Fibroblast of peridontal ligament (primary cell): ENCODE measurements around the gene TROAP.
"Not testable (repeated sequence)": the region's sequence is repeated elsewhere in the genome, so short reads cannot be mapped to it uniquely, and the experiment has no call there.

Experiments used
- DNase-seq: peaks from one replicate; pipeline ENCODE4 v3.0.0-alpha.2; 2010; ENCODE audit errors: extremely low read depth

The TROAP gene

GRCh38 chr12:49294086-49294803 lies 28.8 kb upstream of the TROAP start:
- DNase-seq = no peak

- DNase-seq = no peak
Measured at GRCh38 chr12:49294804-49295081, 28.3 kb upstream of the TROAP start.

- DNase-seq = no peak
Measured at GRCh38 chr12:49295082-49295936, 27.7 kb upstream of the TROAP start, which contains the start of gene PRPH. Gene PRPH (plus strand): TSS chr12:49295147. CDS start chr12:49295201, 54 bp downstream.

GRCh38 chr12:49296034-49296835 lies 26.8 kb upstream of the TROAP start:
- no peak for DNase-seq

DNA sequence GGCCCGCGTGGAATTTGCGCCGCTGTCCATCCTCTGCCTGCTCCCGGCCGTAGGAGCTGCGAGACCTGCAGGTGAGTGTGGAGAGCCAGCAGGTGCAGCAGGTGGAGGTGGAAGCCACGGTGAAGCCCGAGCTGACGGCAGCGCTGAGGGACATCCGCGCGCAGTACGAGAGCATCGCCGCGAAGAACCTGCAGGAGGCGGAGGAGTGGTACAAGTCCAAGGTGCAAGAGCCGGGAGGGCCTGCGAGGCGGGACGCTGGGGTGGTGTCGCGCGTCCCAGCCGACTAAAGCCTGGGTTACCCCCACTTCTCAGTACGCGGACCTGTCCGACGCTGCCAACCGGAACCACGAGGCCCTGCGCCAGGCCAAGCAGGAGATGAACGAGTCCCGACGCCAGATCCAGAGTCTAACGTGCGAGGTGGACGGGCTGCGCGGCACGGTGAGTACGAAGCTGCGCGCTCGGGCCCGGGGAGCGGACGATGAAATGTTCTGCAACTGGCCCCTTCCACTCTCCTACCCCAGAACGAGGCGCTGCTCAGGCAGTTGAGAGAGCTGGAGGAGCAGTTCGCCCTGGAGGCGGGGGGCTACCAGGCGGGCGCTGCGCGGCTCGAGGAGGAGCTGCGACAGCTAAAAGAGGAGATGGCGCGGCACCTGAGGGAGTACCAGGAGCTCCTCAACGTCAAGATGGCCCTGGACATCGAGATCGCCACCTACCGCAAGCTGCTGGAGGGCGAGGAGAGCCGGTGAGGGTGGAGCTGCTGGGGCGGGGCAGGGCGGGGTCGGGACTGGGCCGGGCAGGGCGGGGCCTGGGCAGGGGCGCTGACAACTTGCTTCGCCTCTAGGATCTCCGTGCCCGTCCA lies 26.0 kb upstream of the TROAP start:
- no peak for DNase-seq

DNA sequence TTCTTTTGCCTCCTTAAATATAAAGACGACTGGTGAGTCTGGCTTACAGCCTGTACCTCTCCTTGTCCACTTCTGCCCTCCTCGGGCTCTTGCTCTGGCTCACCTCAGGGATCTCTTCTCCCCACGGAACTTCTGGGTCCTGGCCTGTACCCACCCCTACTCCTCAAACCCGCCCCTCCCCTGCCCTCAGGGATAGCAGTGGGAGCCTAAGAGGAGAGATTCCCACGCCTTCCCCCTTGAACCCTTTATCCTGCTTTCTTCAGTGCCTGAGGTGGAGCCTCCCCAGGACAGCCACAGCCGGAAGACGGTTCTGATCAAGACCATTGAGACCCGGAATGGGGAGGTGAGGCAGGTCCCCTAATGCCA lies 25.4 kb upstream of the TROAP start:
- DNase-seq = no peak

- DNase-seq = no peak
Measured at GRCh38 chr12:49298160-49298559, 24.9 kb upstream of the TROAP start.

DNA sequence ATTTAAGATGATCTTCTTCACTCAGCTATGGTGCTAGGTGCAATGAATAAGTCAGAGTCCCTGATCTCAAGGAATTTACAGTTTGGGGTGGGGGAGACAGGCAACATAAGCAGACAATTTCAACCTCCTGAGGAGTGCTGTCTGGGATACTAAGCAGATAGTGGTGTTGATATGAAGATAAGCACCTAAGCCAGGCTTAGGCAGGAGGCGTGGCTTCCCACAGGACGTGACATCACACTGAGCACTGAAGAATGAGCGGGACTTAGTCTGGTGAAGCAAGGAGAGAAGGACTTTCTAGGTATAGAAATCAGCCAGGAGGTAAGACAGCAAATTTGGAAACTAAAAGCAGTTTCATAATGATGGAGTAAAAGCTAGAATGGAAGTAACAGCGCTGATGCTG lies 21.3 kb upstream of the TROAP start:
- DNase-seq = no peak

- peak; percentile 59 for DNase-seq
Measured at GRCh38 chr12:49304161-49304560, 18.9 kb upstream of the TROAP start.

DNA sequence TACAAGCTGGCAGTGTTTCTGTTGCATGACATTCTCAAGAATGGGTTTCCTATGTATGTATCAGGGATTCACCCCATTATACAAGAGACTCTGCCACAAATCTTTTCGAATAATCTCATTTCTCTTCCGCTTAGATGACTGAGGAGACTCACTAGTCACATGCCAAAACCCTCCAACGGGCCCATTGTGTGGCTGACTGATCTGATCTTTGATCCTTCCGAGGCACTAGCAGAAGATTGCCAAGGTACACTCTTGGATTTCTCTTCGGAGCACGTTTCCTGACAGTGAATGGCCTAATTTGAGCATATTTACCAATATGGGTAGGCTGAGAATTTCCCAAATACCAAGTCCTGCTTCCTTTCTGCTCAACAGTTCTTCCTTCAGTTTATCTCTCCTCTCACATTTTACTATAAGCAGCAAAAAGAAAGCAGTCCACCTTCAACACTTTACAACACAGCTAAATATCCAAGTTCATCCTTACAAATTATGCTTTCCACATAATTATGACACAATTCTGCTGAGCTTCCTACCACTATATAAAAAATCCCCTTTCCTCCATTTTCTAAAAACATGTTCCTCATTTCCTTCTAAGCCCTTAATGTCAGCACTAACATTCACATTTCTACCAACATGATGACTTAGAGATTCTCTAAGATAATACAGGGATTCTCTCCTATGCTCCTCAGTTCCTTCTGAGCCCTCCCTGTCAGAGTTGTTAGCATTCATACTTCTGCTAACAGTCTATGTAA lies 17.1 kb upstream of the TROAP start:
- no peak for DNase-seq

- DNase-seq = no peak
Measured at GRCh38 chr12:49309386-49309785, 13.7 kb upstream of the TROAP start.

- not testable (repeated sequence) for DNase-seq
Measured at GRCh38 chr12:49310451-49311000, 12.5 kb upstream of the TROAP start.

DNA sequence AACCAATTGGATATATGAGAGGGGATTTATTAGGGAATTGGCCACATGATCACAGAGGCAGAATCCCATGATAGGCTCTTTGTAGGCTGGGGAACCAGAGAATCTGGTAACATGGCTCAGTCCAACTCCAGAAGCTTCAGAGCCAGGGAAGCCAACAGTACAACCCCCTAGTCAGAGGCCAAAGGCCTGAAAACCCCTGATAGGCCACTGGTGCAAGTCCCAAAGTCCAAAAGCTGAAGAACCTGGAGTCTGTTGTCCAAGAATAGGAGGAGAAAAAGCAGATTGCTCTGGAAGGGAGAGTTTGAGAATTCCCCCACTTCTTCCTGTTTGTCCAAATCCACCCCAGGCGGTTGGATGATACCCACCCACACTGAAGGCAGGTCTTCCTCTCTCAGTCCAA lies 8.2 kb upstream of the TROAP start:
- no peak for DNase-seq

DNA sequence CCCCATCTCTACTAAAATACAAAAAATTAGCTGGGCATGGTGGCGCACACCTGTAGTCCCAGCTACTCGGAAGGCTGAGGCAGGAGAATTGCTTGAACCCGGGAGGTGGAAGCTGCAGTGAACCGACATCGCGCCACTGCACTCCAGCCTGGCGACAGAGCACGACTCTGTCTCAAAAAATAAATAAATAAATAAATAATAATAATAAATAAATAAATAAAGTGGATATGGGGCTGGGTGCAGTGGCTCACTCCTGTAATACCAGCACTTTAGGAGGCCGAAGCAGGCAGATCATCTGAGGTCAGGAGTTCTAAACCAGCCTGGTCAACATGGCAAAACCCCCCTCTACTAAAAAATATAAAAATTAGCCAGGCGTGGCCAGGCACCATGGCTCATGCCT lies 5.9 kb upstream of the TROAP start:
- DNase-seq = not testable (repeated sequence)

- not testable (repeated sequence) for DNase-seq
Measured at GRCh38 chr12:49320411-49321103, 2.5 kb upstream of the TROAP start.

GRCh38 chr12:49322367-49322707 lies 718 bp upstream of the TROAP start:
- no peak for DNase-seq

GRCh38 chr12:49323524-49324097 lies 556 bp downstream of the TROAP start:
- no peak for DNase-seq

- no peak for DNase-seq
Measured at GRCh38 chr12:49325606-49326005, 2.6 kb downstream of the TROAP start.

- no peak for DNase-seq
Measured at GRCh38 chr12:49327368-49327767, 4.3 kb downstream of the TROAP start.

GRCh38 chr12:49327887-49328286 lies 4.8 kb downstream of the TROAP start:
- DNase-seq = no peak
